Skin of body (tissue), 3 donors: Measurements from ENCODE around the gene ANGPTL4. TPM values are rescaled to one million over a fixed set of nuclear protein-coding genes. Genes with fewer than 3 reads are reported as not detected.

Experiments
- DNase-seq: peaks from one replicate; lab custom pipeline; 2025; lab: John Stamatoyannopoulos, UW
- small RNA-seq: library from RNA; depleted of rRNA; stranded (forward); fragments of <200 nt; gene quantifications from one replicate; pipeline ENCODE3, GENCODE V24; 2014; ENCODE audit warnings: low replicate concordance
- total RNA-seq: library from RNA; depleted of rRNA; stranded (reverse); fragments of >200 nt; gene quantifications from one replicate; pipeline ENCODE4 v1.2.3, GENCODE V29; 2014

The ANGPTL4 gene
- total RNA-seq, 1 donor from 2014 or later: 5.8 TPM

DNA sequence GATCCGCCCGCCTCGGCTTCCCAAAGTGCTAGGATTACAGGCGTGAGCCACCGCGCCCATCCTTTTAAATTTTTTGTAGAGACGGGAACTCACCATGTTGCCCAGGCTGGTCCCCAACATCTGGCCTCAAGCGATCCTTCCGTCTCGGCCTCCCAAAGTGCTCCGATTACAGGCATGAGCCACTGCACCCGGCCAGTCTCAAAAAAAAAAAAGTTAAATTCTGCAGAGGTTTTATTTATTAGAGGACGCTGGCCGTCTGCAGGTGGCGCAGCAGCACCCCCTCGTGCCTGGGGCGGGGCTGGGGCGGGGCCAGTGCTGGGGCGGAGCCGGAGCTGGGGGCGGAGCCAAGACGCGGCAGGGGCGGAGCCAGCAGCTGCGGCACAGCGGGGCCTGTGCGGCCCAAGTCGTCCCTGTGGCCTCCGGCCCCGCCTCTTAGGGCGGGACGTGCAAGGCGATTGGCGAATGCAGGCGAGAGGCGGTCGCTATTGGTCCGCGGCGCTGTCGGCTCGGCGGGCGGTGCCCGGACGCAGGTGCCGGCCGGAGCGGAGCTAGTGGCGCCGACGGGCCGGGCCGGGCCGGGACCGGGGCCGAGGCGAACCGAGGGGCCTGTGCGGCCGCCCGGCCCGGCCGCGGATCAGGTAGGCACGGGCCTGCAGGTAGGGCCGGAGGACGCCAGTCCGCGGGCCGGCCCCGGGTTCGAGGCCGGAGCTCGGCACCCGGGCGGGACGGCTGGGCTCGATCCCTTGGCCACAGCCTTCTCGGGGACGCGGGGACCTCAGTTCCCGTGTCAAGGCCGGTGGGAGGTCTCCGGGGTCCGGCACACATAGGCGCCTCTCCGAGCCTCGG is 49.1 kb downstream of the ANGPTL4 start, which contains the start of gene MARCHF2:
Gene MARCHF2, plus strand, starts transcription at position 523 of the 846 bp plus-strand sequence. CDS start 8,536 bp downstream, outside the sequence.
- DNase-seq: peak; percentile 95

DNA sequence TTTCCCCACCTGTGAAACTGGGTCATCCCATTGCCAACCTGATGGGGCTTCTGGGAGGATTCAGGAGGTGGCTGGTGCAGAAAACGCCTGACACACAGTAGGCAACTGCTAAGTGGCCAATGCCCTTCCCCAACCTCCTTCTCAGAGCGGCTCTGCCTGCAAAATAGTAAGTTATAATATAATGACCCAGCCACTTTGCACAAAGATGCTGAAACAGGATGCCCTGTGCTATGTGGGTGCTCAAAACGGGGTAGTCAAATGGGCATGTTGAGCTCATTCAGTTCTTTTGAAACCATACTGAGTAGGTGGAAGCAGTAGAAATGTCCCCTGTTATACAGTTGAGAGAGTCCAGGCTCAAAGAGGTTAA is 49.7 kb downstream of the ANGPTL4 start:
- DNase-seq: no peak

DNA sequence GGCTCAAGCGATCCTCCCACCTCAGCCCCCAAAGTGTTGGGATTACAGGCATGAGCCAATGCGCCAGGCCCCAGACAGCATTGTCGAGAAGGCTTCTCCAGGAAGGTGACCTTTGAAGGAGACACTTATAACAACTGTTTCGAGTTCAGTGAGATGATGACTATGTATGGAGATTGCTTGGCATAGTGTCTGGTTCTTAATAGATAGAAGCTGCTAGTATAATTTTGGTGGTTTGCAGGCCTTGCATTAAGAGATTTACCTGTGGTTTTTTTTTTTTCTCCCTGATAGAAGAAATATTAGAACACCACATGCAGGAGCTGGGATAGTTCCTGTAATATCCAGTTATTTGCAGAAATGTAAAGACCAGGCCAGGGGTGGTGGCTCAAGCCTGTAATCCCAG is 52.8 kb downstream of the ANGPTL4 start:
- no peak for DNase-seq

DNA sequence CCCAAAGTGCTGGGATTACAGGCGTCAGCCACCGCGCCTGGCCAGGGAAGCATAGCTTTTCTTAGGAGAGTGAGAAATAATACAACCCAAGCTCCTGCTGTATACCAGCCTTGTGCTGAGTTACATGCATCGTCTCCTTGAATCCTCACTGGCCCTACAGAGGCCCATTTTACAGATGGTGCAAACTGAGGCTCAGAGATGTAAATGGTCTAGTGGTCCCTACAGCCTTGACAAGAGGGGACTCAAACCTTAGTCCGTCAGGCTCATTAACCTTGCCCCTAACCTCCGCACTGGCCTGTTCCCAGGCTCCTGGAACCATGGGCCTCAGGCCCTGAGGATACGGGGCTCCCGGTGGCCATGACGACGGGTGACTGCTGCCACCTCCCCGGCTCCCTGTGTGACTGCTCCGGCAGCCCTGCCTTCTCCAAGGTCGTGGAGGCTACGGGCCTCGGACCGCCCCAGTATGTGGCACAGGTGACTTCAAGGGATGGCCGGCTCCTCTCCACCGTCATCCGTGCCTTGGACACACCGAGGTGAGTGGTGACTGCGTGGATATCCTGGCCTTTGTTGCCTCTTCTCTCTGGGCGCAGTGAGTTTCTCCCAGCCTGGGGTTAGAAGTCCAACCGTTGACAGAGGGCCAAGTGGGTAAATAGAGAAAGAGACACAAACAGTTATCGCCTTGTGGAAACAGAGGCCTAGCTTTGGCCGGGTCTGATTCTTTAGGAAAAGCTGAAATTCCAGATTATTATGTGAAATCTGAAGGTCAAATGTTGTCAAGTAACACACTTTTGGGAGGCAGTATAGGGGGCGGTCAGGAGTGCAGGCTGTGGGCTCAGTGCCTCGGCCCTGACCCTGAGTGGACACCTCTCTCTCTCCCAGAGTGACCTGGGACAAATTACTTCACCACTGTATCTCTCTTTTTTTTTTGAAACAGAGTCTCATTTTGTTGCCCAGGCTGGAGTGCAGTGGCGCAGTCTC is 57.8 kb downstream of the ANGPTL4 start:
- no peak for DNase-seq

DNA sequence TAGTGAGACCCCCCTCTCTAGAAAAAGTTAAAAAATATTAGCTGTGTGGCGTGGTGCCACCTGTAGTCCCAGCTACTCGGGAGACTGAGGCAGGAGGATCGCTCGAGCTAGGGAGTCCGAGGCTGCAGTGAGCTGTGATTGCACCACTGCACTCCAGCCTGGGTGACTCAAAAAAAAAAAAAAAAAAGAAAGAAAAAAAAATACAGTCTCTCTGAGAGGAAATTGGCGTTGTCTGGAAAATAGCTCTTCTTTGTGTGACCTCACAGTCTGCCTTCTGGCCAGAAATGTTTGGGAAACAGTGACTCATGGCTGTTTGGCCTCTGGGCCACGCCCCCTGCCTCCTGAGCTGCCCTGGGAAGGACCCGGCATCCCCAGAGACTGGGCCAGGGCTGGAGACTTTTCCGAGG is 59.9 kb downstream of the ANGPTL4 start:
- peak; percentile 81 for DNase-seq

Small RNA genes lying within 50 kb of the gene (small RNA-seq; reads per million reads assigned to genes)
- 0.07 reads per million for gene MIR4999

Other genes with a start within 250 kb of the ANGPTL4 start
- 6.9 TPM for gene FBN3, start 214.6 kb upstream of the ANGPTL4 start, total RNA-seq
- gene CERS4, start 154.8 kb upstream of the ANGPTL4 start, total RNA-seq: 55.2 TPM
- 8.4 TPM for gene CD320, start 55.8 kb upstream of the ANGPTL4 start, total RNA-seq
- gene NDUFA7, start 42.8 kb upstream of the ANGPTL4 start, total RNA-seq: 14.8 TPM
- 555 TPM for gene RPS28, start 42.7 kb upstream of the ANGPTL4 start, total RNA-seq
- 4.8 TPM for gene KANK3, start 20.9 kb upstream of the ANGPTL4 start, total RNA-seq
- gene RAB11B, start 26.2 kb downstream of the ANGPTL4 start, total RNA-seq: 76.5 TPM
- gene MARCHF2, start 49.1 kb downstream of the ANGPTL4 start, total RNA-seq: 24.0 TPM
- gene HNRNPM, start 80.8 kb downstream of the ANGPTL4 start, total RNA-seq: 94.2 TPM
- 2.3 TPM for gene PRAM1, start 138.5 kb downstream of the ANGPTL4 start, total RNA-seq
- 4.8 TPM for gene ZNF414, start 150.0 kb downstream of the ANGPTL4 start, total RNA-seq
- gene MYO1F, start 213.3 kb downstream of the ANGPTL4 start, total RNA-seq: 12.0 TPM
- 32.7 TPM for gene ADAMTS10, start 246.6 kb downstream of the ANGPTL4 start, total RNA-seq